ENCODE results near the gene CCR9.

CCR9 gene

DNA sequence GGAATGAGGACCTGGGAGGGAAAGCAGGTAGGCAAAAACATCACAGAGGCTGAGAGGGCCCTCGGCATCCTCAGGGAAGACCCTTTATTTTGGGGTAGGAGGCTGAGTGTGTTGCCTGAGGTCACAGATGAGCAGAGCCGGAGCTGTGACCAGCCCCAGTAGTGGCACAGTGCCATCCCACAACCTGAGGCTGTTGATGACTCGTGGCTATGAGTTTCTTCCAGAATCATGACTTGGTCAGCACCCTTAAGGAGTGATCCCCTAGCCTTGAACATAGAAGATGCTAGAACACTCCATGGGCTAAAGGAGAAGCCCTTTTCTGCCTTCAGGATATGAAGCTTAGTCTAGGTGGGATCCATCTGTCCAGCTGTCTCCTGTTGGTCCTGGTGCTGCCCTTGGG lies 37.4 kb downstream of the CCR9 start:
- TF ChIP-seq, protein P1, sequence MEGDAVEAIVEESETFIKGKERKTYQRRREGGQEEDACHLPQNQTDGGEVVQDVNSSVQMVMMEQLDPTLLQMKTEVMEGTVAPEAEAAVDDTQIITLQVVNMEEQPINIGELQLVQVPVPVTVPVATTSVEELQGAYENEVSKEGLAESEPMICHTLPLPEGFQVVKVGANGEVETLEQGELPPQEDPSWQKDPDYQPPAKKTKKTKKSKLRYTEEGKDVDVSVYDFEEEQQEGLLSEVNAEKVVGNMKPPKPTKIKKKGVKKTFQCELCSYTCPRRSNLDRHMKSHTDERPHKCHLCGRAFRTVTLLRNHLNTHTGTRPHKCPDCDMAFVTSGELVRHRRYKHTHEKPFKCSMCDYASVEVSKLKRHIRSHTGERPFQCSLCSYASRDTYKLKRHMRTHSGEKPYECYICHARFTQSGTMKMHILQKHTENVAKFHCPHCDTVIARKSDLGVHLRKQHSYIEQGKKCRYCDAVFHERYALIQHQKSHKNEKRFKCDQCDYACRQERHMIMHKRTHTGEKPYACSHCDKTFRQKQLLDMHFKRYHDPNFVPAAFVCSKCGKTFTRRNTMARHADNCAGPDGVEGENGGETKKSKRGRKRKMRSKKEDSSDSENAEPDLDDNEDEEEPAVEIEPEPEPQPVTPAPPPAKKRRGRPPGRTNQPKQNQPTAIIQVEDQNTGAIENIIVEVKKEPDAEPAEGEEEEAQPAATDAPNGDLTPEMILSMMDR (IDR thresholded peaks at IDR 0.05), result no peak

DNA sequence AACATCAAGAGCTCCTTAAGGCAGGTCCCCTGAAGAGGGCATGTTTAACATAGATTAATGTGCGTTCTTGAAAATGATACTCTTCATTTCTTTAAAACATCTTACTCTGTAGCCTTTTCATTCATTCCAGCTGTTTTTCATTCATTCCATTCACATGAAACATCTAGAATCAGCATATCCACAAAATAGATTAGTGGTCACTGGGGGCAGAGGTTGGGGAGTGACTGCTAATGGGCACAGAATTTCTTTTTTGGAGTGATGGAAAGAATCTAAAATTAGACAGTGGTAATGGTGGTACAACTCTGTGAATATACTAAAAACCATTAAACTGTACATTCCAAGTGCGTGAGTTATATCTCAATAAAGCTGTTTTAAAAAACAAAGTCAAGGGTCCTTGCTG lies 41.5 kb downstream of the CCR9 start:
- TF ChIP-seq, protein P1 (IDR thresholded peaks at IDR 0.05), result no peak

DNA sequence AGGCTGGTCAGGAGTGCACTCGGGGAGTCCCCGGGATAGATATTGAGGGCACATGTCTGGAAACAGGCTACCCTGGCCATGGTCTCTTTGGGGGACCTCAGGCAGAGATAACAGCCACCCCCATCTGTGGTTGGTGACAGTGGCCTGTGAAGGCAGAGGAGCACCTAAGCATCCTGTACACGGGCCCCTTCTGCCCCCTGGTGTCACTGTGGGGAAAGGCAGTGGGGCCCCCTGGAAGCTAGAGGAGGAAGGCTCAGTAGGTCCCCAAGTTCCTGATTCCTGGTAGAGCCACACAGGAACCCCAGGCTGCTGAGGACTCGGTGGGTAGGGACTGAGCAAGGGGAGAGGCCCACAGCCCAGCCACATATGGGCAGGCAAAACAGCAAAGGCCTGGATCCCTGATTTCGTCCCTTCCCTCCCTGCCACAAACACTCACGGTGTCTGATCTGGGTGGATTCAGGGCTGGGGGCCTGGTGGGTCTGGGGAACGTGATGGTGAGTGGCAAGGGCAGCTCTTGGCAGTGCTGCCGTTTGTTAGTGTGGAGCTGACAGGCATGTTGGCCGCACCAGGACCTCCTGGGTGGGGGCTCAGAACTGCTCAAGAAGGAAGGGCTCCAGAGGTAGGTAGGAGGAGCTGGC lies 42.8 kb downstream of the CCR9 start:
- TF ChIP-seq, protein P1 (IDR thresholded peaks at IDR 0.05), result peak; percentile 83

DNA sequence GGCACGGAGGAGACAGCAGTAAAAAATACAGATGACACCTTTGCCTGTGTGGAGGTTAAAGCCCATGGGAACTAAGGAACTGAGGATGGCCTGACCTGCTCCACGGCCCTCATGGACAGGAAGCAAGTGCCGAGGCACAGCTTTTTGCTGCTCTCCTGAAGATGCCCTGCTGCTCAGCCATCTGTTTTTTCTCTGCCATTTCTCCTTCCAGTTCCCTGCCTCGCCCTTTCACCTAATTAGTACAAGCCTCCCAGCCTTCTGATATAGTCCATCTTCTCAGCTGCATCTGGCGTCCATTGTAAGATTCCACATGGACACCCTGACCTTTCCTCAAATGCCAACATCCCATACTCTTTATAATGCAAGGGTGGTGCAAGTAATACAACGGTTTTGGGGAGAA lies 45.2 kb downstream of the CCR9 start:
- TF ChIP-seq, protein P1 (IDR thresholded peaks at IDR 0.05), result no peak

DNA sequence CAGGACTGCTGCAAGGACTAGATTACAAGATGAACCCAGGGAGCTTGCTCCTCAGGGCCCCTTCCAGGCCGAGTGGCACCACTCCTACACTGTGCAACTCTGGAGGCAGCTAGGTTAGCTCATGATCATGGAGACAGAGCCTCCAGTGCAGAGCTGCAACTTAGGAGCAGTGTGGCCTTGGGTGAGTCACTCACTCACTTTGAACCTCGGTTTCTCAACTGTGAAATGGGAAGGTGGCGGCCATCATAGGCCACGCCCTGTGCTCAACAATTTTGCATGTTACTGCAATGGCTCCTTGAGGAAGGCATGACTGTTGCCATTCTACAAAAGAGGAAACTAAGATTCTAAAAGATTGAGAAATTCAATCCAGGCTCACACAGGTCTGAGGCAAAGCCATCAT lies 45.8 kb downstream of the CCR9 start:
- TF ChIP-seq, protein P1 (IDR thresholded peaks at IDR 0.05), result no peak

DNA sequence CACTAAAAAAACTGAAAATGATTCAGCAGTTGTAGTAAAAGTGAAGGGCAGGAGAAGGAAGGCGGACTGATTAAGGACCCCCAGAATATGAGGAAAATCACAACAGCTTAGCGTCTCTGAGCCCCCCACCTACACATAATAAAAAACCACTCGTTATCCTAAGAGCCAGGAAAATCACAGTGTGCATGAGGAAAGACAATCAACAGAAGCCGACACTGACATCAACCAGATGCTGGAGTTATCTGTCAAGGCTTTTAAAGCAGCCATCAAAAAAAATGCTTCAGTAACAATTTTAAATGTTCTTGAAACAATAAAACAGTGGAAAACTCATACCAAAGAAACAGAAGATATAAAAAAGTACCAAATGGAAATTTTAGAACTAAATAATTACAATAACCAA lies 47.2 kb downstream of the CCR9 start:
- TF ChIP-seq, protein P1 (IDR thresholded peaks at IDR 0.05), result no peak

DNA sequence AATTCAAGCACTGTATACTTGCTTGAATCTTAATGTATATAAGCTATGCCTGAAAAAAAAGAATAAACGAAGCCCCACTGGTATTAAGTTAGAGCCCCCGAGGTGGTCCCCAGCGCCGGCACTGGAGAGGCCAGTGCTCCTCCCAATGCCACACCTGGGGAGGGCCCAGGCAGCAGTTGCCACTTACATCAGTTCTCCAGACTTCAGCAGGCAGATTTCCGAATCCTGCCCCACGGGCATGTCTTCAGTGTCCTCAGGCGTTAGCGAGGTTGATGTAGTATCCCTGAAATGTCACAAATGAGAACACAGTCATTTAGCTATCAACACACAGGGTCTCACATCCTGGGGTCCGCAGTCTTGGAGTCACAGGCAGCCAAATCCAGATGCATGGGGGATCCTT lies 49.9 kb downstream of the CCR9 start:
- TF ChIP-seq, protein P1 (IDR thresholded peaks at IDR 0.05), result no peak

Data from LNCAP (cell line).